OCI-LY7 (cell line): Measurements from ENCODE around the gene LCOR.

ENCODE experiments used
- EZH2phosphoT487 ChIP-seq: fragments of 200-600 bp; sonication (generic); IDR thresholded peaks from 2 replicates; pipeline ENCODE4 v1.6.1; 2018; ENCODE audit warnings: low read depth, borderline replicate concordance, mild to moderate bottlenecking, mixed run types, antibody characterized with exemption, low read length, moderate library complexity, mixed read lengths
- TF ChIP-seq, protein P1 (sequence below): fragments of 200-600 bp; sonication (generic); conservative IDR thresholded peaks from 2 replicates; pipeline ENCODE4 v1.5.1; 2014; ENCODE audit warnings: mild to moderate bottlenecking, antibody characterized with exemption, low read length, moderate library complexity, mixed read lengths

DNA sequence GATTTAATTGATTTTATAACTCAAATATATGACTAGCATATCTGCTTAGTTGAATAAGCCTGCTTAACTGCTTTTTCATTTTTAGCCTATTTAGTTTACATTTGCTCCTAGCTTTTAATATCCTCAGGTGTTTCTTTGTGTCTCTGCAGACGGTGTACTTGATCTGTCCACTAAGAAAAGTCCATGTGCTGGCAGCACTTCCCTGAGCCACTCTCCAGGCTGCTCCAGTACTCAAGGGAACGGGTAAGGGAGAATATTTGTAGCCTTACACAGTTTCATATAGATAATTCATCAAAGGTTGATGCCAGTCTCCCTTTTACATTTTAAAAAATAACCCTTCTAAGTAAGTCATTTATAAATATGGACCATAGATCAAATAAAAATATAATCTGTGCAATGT, 119.9 kb downstream of the LCOR start:
- TF ChIP-seq, protein P1, sequence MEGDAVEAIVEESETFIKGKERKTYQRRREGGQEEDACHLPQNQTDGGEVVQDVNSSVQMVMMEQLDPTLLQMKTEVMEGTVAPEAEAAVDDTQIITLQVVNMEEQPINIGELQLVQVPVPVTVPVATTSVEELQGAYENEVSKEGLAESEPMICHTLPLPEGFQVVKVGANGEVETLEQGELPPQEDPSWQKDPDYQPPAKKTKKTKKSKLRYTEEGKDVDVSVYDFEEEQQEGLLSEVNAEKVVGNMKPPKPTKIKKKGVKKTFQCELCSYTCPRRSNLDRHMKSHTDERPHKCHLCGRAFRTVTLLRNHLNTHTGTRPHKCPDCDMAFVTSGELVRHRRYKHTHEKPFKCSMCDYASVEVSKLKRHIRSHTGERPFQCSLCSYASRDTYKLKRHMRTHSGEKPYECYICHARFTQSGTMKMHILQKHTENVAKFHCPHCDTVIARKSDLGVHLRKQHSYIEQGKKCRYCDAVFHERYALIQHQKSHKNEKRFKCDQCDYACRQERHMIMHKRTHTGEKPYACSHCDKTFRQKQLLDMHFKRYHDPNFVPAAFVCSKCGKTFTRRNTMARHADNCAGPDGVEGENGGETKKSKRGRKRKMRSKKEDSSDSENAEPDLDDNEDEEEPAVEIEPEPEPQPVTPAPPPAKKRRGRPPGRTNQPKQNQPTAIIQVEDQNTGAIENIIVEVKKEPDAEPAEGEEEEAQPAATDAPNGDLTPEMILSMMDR = no peak
- TF ChIP-seq EZH2phosphoT487 = no peak
